Nephron progenitor cell (in vitro differentiated cells): ENCODE results near the gene PCDHGA2.

Experiments
- DNase-seq: peaks from one replicate; pipeline ENCODE4 v3.0.0; 2021
- H3K27ac Mint-ChIP-seq: 2 replicates; pipeline ENCODE4 v1.8.0; 2021; ENCODE audit warnings: mild to moderate bottlenecking, moderate library complexity, mixed read lengths
- H3K27me3 Mint-ChIP-seq: 2 replicates; pipeline ENCODE4 v1.8.0; 2021; ENCODE audit warnings: mild to moderate bottlenecking, low read depth, mixed read lengths; ENCODE audit not compliant: poor library complexity
- H3K36me3 Mint-ChIP-seq: 2 replicates; pipeline ENCODE4 v1.8.0; 2021; ENCODE audit warnings: low read depth, mixed read lengths
- H3K4me1 Mint-ChIP-seq: 2 replicates; pipeline ENCODE4 v1.8.0; 2021; ENCODE audit warnings: mixed read lengths
- H3K4me3 Mint-ChIP-seq: 2 replicates; pipeline ENCODE4 v1.8.0; 2021; ENCODE audit warnings: mild to moderate bottlenecking, moderate library complexity, mixed read lengths
- H3K9me3 Mint-ChIP-seq: 2 replicates; pipeline ENCODE4 v1.8.0; 2021; ENCODE audit warnings: mild to moderate bottlenecking, moderate library complexity, mixed read lengths
- TF ChIP-seq, protein P1 (sequence below): fragments of 200-600 bp; sonication (generic); IDR thresholded peaks from 2 replicates; pipeline ENCODE4 v1.5.0; 2021; ENCODE audit warnings: antibody characterized with exemption

The PCDHGA2 gene

DNA sequence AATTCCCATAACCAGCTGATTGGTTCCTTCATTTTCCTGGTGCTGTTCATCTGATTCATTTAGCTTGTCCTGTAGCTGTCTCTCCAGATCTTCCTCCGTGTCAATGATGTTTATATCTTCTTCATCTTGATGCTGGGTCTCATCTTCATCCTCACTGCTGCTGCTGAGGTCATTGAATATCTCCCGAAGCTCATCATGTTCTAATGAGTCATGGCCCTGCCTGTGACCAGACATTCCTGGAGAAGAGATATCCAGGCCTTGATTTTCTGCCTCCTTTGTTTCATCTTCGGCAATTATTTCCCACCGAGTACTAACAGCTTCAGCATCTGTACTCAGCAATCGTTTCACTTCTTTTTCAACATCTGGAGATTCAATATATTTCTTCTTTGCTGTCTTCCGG is 19.4 kb upstream of the PCDHGA2 start:
- H3K27me3 Mint-ChIP-seq: peaks cover 28% of the 10 kb centered on the region
- no peak for DNase-seq
- no peaks in the 10 kb centered on the region for H3K4me1 Mint-ChIP-seq
- H3K36me3 Mint-ChIP-seq: peaks cover 83% of the 10 kb centered on the region
- TF ChIP-seq, protein P1, sequence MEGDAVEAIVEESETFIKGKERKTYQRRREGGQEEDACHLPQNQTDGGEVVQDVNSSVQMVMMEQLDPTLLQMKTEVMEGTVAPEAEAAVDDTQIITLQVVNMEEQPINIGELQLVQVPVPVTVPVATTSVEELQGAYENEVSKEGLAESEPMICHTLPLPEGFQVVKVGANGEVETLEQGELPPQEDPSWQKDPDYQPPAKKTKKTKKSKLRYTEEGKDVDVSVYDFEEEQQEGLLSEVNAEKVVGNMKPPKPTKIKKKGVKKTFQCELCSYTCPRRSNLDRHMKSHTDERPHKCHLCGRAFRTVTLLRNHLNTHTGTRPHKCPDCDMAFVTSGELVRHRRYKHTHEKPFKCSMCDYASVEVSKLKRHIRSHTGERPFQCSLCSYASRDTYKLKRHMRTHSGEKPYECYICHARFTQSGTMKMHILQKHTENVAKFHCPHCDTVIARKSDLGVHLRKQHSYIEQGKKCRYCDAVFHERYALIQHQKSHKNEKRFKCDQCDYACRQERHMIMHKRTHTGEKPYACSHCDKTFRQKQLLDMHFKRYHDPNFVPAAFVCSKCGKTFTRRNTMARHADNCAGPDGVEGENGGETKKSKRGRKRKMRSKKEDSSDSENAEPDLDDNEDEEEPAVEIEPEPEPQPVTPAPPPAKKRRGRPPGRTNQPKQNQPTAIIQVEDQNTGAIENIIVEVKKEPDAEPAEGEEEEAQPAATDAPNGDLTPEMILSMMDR: no peak
- H3K27ac Mint-ChIP-seq: no peak overlapping the region
- peaks cover 97% of the 10 kb centered on the region for H3K9me3 Mint-ChIP-seq
- H3K4me3 Mint-ChIP-seq: peak overlapping the region; percentile 99

DNA sequence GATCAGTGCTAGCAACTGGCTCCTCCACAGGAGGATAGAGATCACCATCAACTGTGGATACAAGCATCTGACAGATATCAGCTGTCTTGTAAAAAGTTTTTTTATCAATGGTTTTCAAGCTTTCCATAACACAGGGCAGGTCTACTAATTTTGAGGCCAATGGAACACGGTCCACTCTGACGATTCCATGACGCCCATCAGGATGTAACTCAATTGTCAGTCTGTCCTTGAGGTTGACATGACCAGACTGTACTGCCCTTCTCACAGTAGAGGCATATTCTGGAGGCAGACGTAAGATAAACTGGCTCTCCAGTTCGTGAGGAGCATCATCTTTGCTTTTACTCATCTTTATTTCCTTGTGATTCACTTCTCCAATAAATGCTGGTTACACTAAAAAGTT is 18.9 kb upstream of the PCDHGA2 start:
- no peak for DNase-seq
- peaks cover 81% of the 10 kb centered on the region for H3K36me3 Mint-ChIP-seq
- peaks cover 95% of the 10 kb centered on the region for H3K9me3 Mint-ChIP-seq
- no peaks in the 10 kb centered on the region for H3K4me1 Mint-ChIP-seq
- H3K4me3 Mint-ChIP-seq: peak overlapping the region; percentile 99
- peaks cover 28% of the 10 kb centered on the region for H3K27me3 Mint-ChIP-seq
- H3K27ac Mint-ChIP-seq: peak overlapping the region; percentile 100
- TF ChIP-seq, protein P1: no peak

DNA sequence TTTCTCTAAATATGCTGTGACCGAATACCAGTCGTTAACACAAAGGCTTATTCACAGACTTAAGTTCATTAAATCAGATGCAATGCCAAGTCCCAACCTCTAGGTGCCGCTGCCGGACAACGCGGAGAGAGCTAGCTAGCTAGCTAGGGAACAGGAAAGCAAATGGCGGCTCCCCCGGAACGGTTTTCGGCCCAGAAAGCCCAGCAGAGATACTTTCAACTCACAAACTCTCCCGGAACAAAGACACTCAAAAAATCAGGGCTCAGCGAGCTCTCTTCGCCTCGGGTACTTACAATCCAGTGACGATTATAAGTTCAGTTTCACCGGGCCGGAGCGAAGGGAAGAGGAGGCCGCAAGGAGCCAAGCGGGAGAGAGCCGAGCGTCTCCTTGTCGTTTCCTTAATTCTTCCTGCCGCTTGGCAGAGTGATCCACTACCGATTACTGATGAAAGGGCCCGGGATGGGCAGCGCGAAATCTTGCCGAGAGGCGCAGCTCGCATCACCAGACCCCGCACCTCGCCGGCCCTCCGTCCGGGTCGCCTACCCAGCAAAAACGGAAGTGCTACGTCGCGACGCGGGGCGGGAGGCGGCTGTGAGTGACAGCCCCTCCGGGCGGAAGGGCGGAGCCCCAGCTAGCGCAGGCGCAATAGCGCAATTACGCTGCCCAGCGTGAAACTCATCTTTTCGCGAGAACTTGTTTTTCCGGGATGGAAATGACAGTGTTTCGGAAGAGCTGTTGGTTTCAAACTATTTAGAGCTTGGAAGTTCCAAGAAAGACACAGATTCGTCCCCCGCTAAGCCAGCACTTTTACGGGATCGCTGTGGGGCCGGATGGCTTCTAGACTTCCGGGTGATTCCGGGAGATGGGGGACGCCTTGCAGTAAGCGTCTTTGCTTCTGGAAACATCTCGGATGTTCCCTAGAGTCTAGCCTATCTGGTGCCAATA is 18.1 kb upstream of the PCDHGA2 start, which contains the start of gene TAF7:
TSS of gene TAF7 (minus strand) at position 560 of the 945 bp plus-strand sequence. CDS start 740 bp downstream, outside the sequence.
- Mint-ChIP-seq H3K4me3 (peak within 1 kb of the TSS; percentile 99), H3K9me3 (peaks cover 93% of the 10 kb centered on the region), H3K27me3 (peaks cover 28% of the 10 kb centered on the region), H3K36me3 (peaks cover 77% of the 10 kb centered on the region), H3K4me1 (no peaks in the 10 kb centered on the region), H3K27ac (peak within 1 kb of the TSS; percentile 100)
- peak; percentile 92 for DNase-seq
- TF ChIP-seq, protein P1: peak; percentile 87

DNA sequence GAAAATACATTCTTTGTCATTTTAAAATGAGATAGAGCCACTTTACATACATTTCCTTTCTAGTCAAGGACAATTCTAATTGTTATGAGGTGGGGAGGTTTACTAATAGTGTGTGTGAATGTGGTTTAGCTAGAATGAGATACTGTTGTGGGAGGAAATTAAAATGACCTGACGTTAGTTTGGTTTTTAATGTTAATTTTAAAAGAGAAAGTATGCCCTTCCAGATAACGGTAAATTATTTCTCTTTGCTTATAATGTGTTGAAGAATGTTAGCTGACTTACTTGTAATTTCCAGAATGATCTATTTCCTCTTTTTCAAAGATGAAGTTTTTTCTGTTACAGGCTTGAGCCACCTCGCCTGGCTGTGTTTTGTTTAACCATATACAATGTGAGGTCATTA is 16.3 kb upstream of the PCDHGA2 start:
- TF ChIP-seq, protein P1: no peak
- Mint-ChIP-seq H3K36me3 (peaks cover 73% of the 10 kb centered on the region), H3K9me3 (peaks cover 89% of the 10 kb centered on the region), H3K4me1 (no peaks in the 10 kb centered on the region), H3K27me3 (peaks cover 25% of the 10 kb centered on the region), H3K27ac (no peak overlapping the region), H3K4me3 (peak overlapping the region; percentile 99)
- no peak for DNase-seq

DNA sequence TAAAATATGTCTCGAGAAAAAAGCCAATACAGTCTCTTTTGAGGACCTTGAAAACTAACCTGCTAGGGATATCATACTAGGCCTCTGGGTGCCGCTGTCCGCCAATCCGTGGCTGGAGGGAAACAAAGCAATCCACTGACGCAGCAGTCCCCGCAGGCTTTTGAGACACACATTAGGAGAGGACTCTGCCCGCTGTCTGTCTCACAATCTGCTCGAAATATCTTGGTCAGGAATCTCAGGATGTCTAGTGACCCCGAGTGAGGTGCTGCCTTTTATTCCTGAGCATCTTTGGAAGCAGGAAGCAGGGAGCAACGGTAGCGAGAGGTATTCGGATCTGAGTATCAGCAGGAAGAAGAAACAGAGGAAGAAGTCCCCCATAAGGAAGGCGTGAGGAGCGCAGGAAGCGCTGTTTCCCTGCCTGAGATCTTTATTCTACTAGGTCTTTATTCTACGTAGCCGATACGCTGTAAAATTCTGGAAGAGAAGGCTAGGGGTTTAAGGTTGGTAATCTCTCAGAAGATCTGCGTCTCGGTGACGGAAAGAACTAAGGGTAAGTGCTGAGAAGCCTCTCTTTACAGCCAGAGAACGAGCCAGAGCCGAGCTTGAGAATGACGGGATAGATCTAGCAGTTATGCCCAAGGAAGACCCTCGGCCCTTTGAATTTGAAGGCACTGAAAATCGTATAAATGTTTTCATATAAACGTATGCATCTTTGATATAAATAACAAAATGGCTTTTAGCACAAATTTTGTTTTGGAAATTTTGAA is 12.3 kb upstream of the PCDHGA2 start:
- Mint-ChIP-seq H3K4me1 (no peaks in the 10 kb centered on the region), H3K27ac (no peak overlapping the region), H3K4me3 (peak overlapping the region; percentile 77), H3K27me3 (peaks cover 17% of the 10 kb centered on the region), H3K36me3 (peaks cover 40% of the 10 kb centered on the region), H3K9me3 (peaks cover 89% of the 10 kb centered on the region)
- peak; percentile 26 for DNase-seq
- TF ChIP-seq, protein P1: peak; percentile 19
